ENCODE data around the gene GIPC3.

GIPC3 gene

DNA sequence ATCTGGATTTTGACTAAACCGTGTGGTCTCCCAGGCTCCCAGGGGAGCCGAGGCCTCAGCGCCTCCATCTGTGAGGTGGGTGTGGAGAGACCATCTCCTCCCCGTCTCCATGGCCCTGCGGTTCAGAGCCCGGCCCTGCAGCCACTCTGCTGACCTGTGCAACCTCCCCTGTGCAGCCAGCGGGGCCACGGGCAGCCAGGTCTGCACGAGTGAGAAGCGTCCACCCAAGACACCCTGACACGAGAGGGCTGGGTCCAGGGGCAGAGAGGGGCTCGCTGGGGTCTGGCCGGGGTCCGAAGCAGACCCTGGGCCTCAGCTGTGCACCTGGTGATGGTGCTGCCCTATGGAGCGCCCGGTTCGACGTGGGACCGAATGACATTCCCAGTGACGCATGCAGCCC lies 51.7 kb downstream of the GIPC3 start:
- DNase-seq (ENCODE audit: low read depth), result no peak
- TF ChIP-seq, protein P1, sequence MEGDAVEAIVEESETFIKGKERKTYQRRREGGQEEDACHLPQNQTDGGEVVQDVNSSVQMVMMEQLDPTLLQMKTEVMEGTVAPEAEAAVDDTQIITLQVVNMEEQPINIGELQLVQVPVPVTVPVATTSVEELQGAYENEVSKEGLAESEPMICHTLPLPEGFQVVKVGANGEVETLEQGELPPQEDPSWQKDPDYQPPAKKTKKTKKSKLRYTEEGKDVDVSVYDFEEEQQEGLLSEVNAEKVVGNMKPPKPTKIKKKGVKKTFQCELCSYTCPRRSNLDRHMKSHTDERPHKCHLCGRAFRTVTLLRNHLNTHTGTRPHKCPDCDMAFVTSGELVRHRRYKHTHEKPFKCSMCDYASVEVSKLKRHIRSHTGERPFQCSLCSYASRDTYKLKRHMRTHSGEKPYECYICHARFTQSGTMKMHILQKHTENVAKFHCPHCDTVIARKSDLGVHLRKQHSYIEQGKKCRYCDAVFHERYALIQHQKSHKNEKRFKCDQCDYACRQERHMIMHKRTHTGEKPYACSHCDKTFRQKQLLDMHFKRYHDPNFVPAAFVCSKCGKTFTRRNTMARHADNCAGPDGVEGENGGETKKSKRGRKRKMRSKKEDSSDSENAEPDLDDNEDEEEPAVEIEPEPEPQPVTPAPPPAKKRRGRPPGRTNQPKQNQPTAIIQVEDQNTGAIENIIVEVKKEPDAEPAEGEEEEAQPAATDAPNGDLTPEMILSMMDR (IDR thresholded peaks at IDR 0.05; ENCODE audit: low read depth, low read length, missing control alignments), result no peak
- in situ Hi-C loops (cut with HindIII; ENCODE audit: low sequenced_read_pairs), result no loop called here
- no peak overlapping the region for H3K4me3 ChIP-seq (ENCODE audit: low read depth, low read length)

GRCh38 chr19:3637621-3638020 lies 52.3 kb downstream of the GIPC3 start:
- in situ Hi-C loops (cut with HindIII; ENCODE audit: low sequenced_read_pairs), result no loop called here

DNA sequence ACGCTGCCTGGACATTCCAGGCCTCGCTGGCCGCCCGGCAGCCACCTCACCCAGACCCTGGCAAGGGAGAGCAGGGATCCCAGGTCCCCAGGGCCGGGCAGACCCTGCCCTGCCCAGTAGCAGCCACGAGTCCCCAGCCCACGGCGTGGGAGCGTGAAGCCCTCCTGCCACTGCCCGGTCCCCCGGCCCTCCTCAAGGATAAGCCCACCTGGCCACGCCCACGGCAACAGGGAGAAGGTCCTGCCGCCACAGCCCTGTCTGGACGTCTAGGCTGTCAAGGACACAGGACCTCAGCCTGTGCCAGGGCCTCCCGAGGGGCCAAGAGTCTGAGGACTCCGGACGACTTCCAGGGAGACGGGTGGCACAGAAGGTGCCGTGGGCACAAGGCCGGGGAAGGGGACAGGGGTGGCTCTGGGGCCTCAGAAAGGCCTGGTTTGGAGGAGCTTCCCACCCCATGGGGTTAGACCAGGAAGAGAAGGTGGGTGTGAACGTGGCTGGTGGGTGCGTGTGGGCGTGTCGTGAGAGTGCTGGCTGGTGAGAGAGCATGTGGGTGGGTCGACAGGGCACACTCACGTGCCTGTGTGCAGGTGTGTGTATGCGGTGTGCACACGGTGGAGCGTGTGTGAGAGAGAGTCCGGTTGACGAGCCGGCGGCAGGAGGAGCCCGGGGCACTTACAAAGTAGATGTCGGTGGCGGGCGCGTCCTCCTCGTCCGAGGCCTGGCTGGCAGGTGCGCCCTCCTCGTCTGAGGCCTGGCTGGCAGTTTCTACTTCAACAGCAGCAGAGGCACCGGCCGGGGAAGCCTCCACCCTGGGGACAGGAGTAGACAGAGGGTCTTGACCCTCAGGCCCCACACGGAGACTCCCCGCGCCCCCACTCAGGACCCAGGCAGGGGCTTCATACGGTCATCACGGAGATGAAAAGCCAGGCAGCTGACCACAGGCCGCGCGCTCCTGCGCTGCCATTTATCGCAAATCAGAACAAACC lies 53.2 kb downstream of the GIPC3 start:
- no peak for DNase-seq (ENCODE audit: low read depth)
- TF ChIP-seq, protein P1 (IDR thresholded peaks at IDR 0.05; ENCODE audit: low read depth, low read length, missing control alignments), result no peak
- in situ Hi-C loops (cut with HindIII; ENCODE audit: low sequenced_read_pairs), result no loop called here
- H3K4me3 ChIP-seq (ENCODE audit: low read depth, low read length), result no peak overlapping the region

More at GRCh38 chr19:3637621-3638020, 52.3 kb downstream of the GIPC3 start:
- no peak overlapping the region for H3K4me3 ChIP-seq (ENCODE audit: low read depth, low read length)
- no peak for DNase-seq (ENCODE audit: low read depth)
- TF ChIP-seq, protein P1 (IDR thresholded peaks at IDR 0.05; ENCODE audit: low read depth, low read length, missing control alignments), result no peak

DNA sequence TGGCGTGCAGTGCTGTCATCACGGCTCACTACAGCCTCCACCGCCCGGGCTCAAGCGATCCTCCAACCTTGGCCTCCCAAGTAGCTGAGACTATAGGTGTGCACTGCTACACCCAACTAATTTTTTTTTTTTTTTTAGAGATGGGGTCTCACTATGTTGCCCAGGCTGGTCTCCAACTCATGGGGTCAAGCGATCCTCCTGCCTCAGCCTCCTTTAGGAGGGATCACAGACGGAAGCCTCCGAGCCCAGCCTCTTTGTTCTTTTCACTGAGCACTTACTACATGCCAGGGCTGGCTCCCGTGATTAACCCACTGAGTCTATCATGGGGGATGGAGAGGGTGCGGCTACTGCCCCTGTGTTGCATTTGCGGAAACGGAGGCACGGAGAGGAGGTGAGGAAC lies 54.2 kb downstream of the GIPC3 start:
- no peak for DNase-seq (ENCODE audit: low read depth)
- TF ChIP-seq, protein P1 (IDR thresholded peaks at IDR 0.05; ENCODE audit: low read depth, low read length, missing control alignments), result no peak
- in situ Hi-C loops (cut with HindIII; ENCODE audit: low sequenced_read_pairs), result no loop called here
- no peak overlapping the region for H3K4me3 ChIP-seq (ENCODE audit: low read depth, low read length)

- H3K4me3 ChIP-seq (ENCODE audit: low read depth, low read length), result no peak overlapping the region
- DNase-seq (ENCODE audit: low read depth), result no peak
- in situ Hi-C loops (cut with HindIII; ENCODE audit: low sequenced_read_pairs), result no loop called here
- TF ChIP-seq, protein P1 (IDR thresholded peaks at IDR 0.05; ENCODE audit: low read depth, low read length, missing control alignments), result no peak
Observed at GRCh38 chr19:3641515-3642269, 56.4 kb downstream of the GIPC3 start.

DNA sequence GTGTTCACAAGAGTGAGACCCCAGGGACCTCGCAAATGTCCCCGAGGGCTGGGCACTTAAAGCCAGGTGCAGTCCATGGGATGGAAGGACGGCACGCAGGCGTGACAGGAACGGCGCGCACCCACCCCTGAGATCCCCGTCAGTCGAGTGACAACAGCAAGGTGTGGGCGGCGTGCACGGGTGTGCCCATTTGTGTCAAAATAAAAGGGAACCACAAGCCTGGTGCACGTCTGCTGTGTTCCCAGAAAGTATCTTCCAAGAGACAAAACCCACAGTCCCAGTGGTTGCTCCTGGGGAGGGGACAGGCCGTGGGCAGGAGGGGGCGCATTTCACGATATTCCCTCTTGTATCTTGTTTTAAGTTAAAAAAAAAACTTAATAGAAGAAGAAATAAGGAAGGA lies 57.0 kb downstream of the GIPC3 start:
- TF ChIP-seq, protein P1 (IDR thresholded peaks at IDR 0.05; ENCODE audit: low read depth, low read length, missing control alignments), result no peak
- DNase-seq (ENCODE audit: low read depth), result no peak
- no peak overlapping the region for H3K4me3 ChIP-seq (ENCODE audit: low read depth, low read length)
- in situ Hi-C loops (cut with HindIII; ENCODE audit: low sequenced_read_pairs), result no loop called here

Measured in astrocyte of the cerebellum (primary cell).